Stimulated activated CD8-positive, alpha-beta memory T cell treated with anti-CD3 and anti-CD28 coated beads, Interleukin-7, amount 100 ng/mL, for 24 hours (primary cell): Measurements from ENCODE around the gene P4HTM.

Source experiments
- DNase-seq: peaks from one replicate; pipeline ENCODE4 v3.0.0-alpha.2; 2020; ENCODE audit warnings: low read depth

P4HTM gene

GRCh38 chr3:48989796-48990635 is at the start of gene P4HTM:
Gene P4HTM, plus strand, starts transcription at chr3:48990241. Its CDS starts 16 bp downstream, at chr3:48990257.
- DNase-seq, result peak; percentile 61

GRCh38 chr3:48945432-48945831 is 44.6 kb upstream of the P4HTM start:
- DNase-seq, result no peak

GRCh38 chr3:48945891-48946549 is 44.0 kb upstream of the P4HTM start:
- DNase-seq, result no peak

GRCh38 chr3:48949376-48949717 is 40.7 kb upstream of the P4HTM start:
- no peak for DNase-seq

GRCh38 chr3:48950051-48950450 is 40.0 kb upstream of the P4HTM start:
- no peak for DNase-seq

GRCh38 chr3:48951764-48952163 is 38.3 kb upstream of the P4HTM start:
- DNase-seq, result no peak

GRCh38 chr3:48952510-48953118 is 37.4 kb upstream of the P4HTM start:
- DNase-seq, result no peak

GRCh38 chr3:48957006-48957705 is 32.9 kb upstream of the P4HTM start:
- DNase-seq, result no peak

- DNase-seq, result no peak
Measured at GRCh38 chr3:48960841-48961413, 29.1 kb upstream of the P4HTM start.

- no peak for DNase-seq
Measured at GRCh38 chr3:48962340-48962739, 27.7 kb upstream of the P4HTM start.

GRCh38 chr3:48962939-48963338 is 27.1 kb upstream of the P4HTM start:
- DNase-seq, result no peak

- DNase-seq, result no peak
Measured at GRCh38 chr3:48963591-48963990, 26.4 kb upstream of the P4HTM start.

GRCh38 chr3:48966367-48966766 is 23.7 kb upstream of the P4HTM start:
- no peak for DNase-seq

- no peak for DNase-seq
Measured at GRCh38 chr3:48966876-48967361, 23.1 kb upstream of the P4HTM start.

GRCh38 chr3:48970586-48970985 is 19.5 kb upstream of the P4HTM start:
- DNase-seq, result no peak

- no peak for DNase-seq
Measured at GRCh38 chr3:48974076-48974864, 15.8 kb upstream of the P4HTM start.

GRCh38 chr3:48979451-48979850 is 10.6 kb upstream of the P4HTM start:
- DNase-seq, result no peak

GRCh38 chr3:48980295-48980694 is 9.7 kb upstream of the P4HTM start:
- DNase-seq, result no peak

- DNase-seq, result no peak
Measured at GRCh38 chr3:48982016-48982415, 8.0 kb upstream of the P4HTM start.

GRCh38 chr3:48982686-48983085 is 7.4 kb upstream of the P4HTM start:
- DNase-seq, result no peak

- DNase-seq, result no peak
Measured at GRCh38 chr3:48983096-48983495, 6.9 kb upstream of the P4HTM start.
